Measurements from ENCODE around the gene KRTAP7-1. TPM values are rescaled to one million over a fixed set of nuclear protein-coding genes. Genes with fewer than 3 reads are reported as not detected.

The KRTAP7-1 gene
- total RNA-seq, 2 donors from 2014 or later = not detected

DNA sequence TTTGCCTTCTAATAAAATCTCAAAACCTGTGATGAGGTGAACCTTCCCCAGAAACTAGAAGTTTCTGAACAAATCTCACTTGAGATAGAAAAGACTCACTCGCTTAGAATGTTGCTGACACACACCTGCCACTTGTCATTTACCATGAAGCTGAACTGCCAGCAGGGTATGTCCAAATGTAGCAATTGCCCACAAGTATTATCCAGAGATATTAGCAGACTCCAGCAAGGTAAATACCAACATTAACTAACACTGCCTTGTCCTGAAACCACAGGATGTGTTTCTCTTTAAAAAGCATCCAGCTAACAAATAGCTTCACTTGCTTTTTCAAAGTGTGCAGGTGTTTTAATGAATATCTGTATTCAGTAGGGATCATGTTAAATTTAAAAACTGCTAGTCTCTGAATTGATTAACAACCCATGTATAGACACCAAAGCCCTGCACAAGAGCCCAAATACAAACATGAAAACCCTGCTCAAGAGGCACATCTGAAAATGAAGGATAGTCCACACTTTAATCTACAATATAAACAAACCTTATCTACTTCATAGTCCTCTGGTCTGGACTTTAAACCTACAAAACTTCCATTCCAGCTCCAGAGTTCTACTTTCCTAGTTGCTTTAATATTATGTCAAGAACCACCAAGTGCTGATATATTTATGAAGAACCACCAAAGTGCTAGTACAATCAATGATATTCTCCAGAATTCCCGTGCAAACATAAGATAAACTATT is 35.8 kb downstream of the KRTAP7-1 start:
- Histone ChIP-seq H3K9me3 (no peaks in the 10 kb centered on the region), H3K4me3 (no peak overlapping the region), H3K27me3 (no peaks in the 10 kb centered on the region), H3K4me1 (no peaks in the 10 kb centered on the region), H3K36me3 (no peaks in the 10 kb centered on the region), H3K27ac (no peak overlapping the region)
- TF ChIP-seq, protein P1, sequence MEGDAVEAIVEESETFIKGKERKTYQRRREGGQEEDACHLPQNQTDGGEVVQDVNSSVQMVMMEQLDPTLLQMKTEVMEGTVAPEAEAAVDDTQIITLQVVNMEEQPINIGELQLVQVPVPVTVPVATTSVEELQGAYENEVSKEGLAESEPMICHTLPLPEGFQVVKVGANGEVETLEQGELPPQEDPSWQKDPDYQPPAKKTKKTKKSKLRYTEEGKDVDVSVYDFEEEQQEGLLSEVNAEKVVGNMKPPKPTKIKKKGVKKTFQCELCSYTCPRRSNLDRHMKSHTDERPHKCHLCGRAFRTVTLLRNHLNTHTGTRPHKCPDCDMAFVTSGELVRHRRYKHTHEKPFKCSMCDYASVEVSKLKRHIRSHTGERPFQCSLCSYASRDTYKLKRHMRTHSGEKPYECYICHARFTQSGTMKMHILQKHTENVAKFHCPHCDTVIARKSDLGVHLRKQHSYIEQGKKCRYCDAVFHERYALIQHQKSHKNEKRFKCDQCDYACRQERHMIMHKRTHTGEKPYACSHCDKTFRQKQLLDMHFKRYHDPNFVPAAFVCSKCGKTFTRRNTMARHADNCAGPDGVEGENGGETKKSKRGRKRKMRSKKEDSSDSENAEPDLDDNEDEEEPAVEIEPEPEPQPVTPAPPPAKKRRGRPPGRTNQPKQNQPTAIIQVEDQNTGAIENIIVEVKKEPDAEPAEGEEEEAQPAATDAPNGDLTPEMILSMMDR (IDR thresholded peaks at IDR 0.05) = no peak
- no peak for DNase-seq (ENCODE audit: low spot score)

DNA sequence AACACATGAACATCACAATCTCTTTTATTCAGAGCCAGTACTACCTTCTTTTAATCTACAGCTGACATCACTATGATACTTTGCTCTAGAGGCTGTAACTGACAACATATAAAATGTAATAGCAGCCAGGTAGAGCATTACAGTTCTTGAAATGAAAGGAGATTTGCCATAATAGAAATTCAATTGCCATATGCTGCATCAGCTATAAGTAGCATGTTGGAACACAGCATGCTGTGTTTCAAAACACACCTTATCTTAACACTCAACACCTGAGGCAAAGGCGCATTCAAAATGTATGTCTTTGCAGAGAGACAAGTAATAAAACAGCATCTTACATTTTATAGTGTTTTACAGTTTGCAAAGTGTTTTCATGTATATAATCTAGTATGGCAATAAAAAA is 50.3 kb downstream of the KRTAP7-1 start:
- H3K27me3 ChIP-seq = no peaks in the 10 kb centered on the region
- TF ChIP-seq, protein P1 (IDR thresholded peaks at IDR 0.05) = no peak
- H3K9me3 ChIP-seq = peaks cover 0 to 5% of the 10 kb centered on the region in 2 donors
- no peak overlapping the region for H3K4me3 ChIP-seq
- H3K36me3 ChIP-seq = no peaks in the 10 kb centered on the region
- no peaks in the 10 kb centered on the region for H3K4me1 ChIP-seq
- no peak overlapping the region for H3K27ac ChIP-seq
- no peak for DNase-seq (ENCODE audit: low spot score)

Other genes starting within 250 kb of the KRTAP7-1 start
- gene KRTAP22-2, start 239.4 kb downstream of the KRTAP7-1 start, total RNA-seq = not detected
- gene KRTAP6-3, start 237.3 kb downstream of the KRTAP7-1 start, total RNA-seq = not detected
- not detected for gene KRTAP6-2, start 230.9 kb downstream of the KRTAP7-1 start, total RNA-seq
- gene KRTAP22-1, start 228.7 kb downstream of the KRTAP7-1 start, total RNA-seq = not detected
- gene KRTAP6-1, start 215.8 kb downstream of the KRTAP7-1 start, total RNA-seq = not detected
- gene KRTAP20-1, start 213.3 kb downstream of the KRTAP7-1 start, total RNA-seq = not detected
- gene KRTAP20-4, start 209.1 kb downstream of the KRTAP7-1 start, total RNA-seq = not detected
- not detected for gene KRTAP20-2, start 194.6 kb downstream of the KRTAP7-1 start, total RNA-seq
- gene KRTAP20-3, start 186.9 kb downstream of the KRTAP7-1 start, total RNA-seq = not detected
- not detected for gene KRTAP21-3, start 111.0 kb downstream of the KRTAP7-1 start, total RNA-seq
- not detected for gene KRTAP21-2, start 82.5 kb downstream of the KRTAP7-1 start, total RNA-seq
- gene KRTAP21-1, start 74.3 kb downstream of the KRTAP7-1 start, total RNA-seq = not detected
- not detected for gene KRTAP8-1, start 16.5 kb downstream of the KRTAP7-1 start, total RNA-seq
- not detected for gene KRTAP11-1, start 51.8 kb upstream of the KRTAP7-1 start, total RNA-seq
- gene KRTAP19-8, start 208.7 kb upstream of the KRTAP7-1 start, total RNA-seq = not detected